H9 (cell line): ENCODE data around the gene GVQW3. TPM values are rescaled to one million over a fixed set of nuclear protein-coding genes. Genes with fewer than 3 reads are reported as not detected.

Experiments
- DNase-seq: peaks from one replicate; pipeline ENCODE4 v3.0.0-alpha.2; 2017
- H2AFZ ChIP-seq: one replicate; pipeline ENCODE4 v1.6.1; 2013; ENCODE audit warnings: mild to moderate bottlenecking, low read length, control low read depth, moderate library complexity
- H2AK5ac ChIP-seq: 2 replicates; pipeline ENCODE4 v1.6.1; 2013; ENCODE audit warnings: low read length, control low read depth, mixed read lengths; ENCODE audit not compliant: insufficient read length
- H2BK120ac ChIP-seq: one replicate; pipeline ENCODE4 v1.6.1; 2013; ENCODE audit warnings: low read depth, mild to moderate bottlenecking, low read length, control low read depth, inconsistent platforms; ENCODE audit not compliant: poor library complexity, severe bottlenecking
- H2BK12ac ChIP-seq: 2 replicates; pipeline ENCODE4 v1.6.1; 2013; ENCODE audit warnings: low read length, control low read depth, mixed read lengths, low read depth; ENCODE audit not compliant: insufficient read length
- H2BK15ac ChIP-seq: 2 replicates; pipeline ENCODE4 v1.6.1; 2013; ENCODE audit warnings: low read depth, low read length, control low read depth
- H2BK20ac ChIP-seq: one replicate; pipeline ENCODE4 v1.6.1; 2013; ENCODE audit warnings: low read depth, mild to moderate bottlenecking, low read length, control low read depth, inconsistent platforms; ENCODE audit not compliant: poor library complexity, severe bottlenecking
- H2BK5ac ChIP-seq: 2 replicates; pipeline ENCODE4 v1.6.1; 2013; ENCODE audit warnings: low read length, control low read depth, mixed read lengths; ENCODE audit not compliant: insufficient read length
- H3K14ac ChIP-seq: 2 replicates; pipeline ENCODE4 v1.6.1; 2013; ENCODE audit warnings: low read length, control low read depth; ENCODE audit not compliant: insufficient read depth
- H3K18ac ChIP-seq: 2 replicates; pipeline ENCODE4 v1.6.1; 2013; ENCODE audit warnings: low read depth, mild to moderate bottlenecking, mixed read lengths, low read length, control low read depth; ENCODE audit not compliant: insufficient read length
- H3K23ac ChIP-seq: 2 replicates; pipeline ENCODE4 v1.6.1; 2013; ENCODE audit warnings: low read length, control low read depth, mixed read lengths, low read depth; ENCODE audit not compliant: insufficient read length
- H3K23me2 ChIP-seq: 2 replicates; pipeline ENCODE4 v1.6.1; 2013; ENCODE audit warnings: low read depth, mild to moderate bottlenecking, mixed read lengths, low read length, control low read depth; ENCODE audit not compliant: insufficient read length, poor library complexity, severe bottlenecking
- H3K27ac ChIP-seq: 2 replicates; pipeline ENCODE4 v1.5.1; 2013; ENCODE audit warnings: low read length, control low read depth, mixed read lengths, low read depth; ENCODE audit not compliant: insufficient read length
- H3K27me3 ChIP-seq: 2 replicates; pipeline ENCODE4 v1.6.1; 2013; ENCODE audit warnings: low read length, control low read depth, inconsistent platforms; ENCODE audit not compliant: insufficient read depth
- H3K4ac ChIP-seq: 2 replicates; pipeline ENCODE4 v1.6.1; 2013; ENCODE audit warnings: low read depth, mild to moderate bottlenecking, control low read depth, inconsistent platforms, low read length, moderate library complexity
- H3K4me1 ChIP-seq: 2 replicates; pipeline ENCODE4 v1.6.1; 2013; ENCODE audit warnings: low read length, control low read depth, inconsistent platforms; ENCODE audit not compliant: insufficient read depth
- H3K4me2 ChIP-seq: 2 replicates; pipeline ENCODE4 v1.6.1; 2013; ENCODE audit warnings: low read length, control low read depth, mixed read lengths; ENCODE audit not compliant: insufficient read length, insufficient read depth
- H3K56ac ChIP-seq: 2 replicates; pipeline ENCODE4 v1.6.1; 2013; ENCODE audit warnings: low read depth, mild to moderate bottlenecking, mixed read lengths, low read length, control low read depth; ENCODE audit not compliant: insufficient read length
- H3K79me1 ChIP-seq: 2 replicates; pipeline ENCODE4 v1.6.1; 2013; ENCODE audit warnings: low read depth, mild to moderate bottlenecking, moderate library complexity, low read length, control low read depth, inconsistent platforms; ENCODE audit not compliant: insufficient read depth, poor library complexity, severe bottlenecking
- H3K79me2 ChIP-seq: 2 replicates; pipeline ENCODE4 v1.6.1; 2013; ENCODE audit warnings: low read length, control low read depth, inconsistent platforms; ENCODE audit not compliant: insufficient read depth
- H3K9ac ChIP-seq: 2 replicates; pipeline ENCODE4 v1.6.1; 2013; ENCODE audit warnings: low read length, control low read depth, mixed read lengths; ENCODE audit not compliant: insufficient read length; ENCODE audit errors: extremely low read depth
- H3K9me3 ChIP-seq: one replicate; pipeline ENCODE4 v1.6.1; 2013; ENCODE audit warnings: low read depth, low read length, inconsistent platforms; ENCODE audit not compliant: control insufficient read depth
- H3T11ph ChIP-seq: one replicate; pipeline ENCODE4 v1.6.1; 2013; ENCODE audit warnings: mild to moderate bottlenecking, low read length, control low read depth, inconsistent platforms
- H4K20me1 ChIP-seq: one replicate; pipeline ENCODE4 v1.6.1; 2013; ENCODE audit not compliant: control insufficient read depth, insufficient read length, insufficient read depth
- H4K5ac ChIP-seq: 2 replicates; pipeline ENCODE4 v1.6.1; 2013; ENCODE audit warnings: low read depth, mild to moderate bottlenecking, mixed read lengths, low read length, control low read depth; ENCODE audit not compliant: insufficient read length
- H4K8ac ChIP-seq: replicated peaks from 2 replicates; pipeline ENCODE4 v1.6.1; 2013; ENCODE audit warnings: low read length, control low read depth, mixed read lengths, low read depth; ENCODE audit not compliant: insufficient read length
- H4K91ac ChIP-seq: 2 replicates; pipeline ENCODE4 v1.6.1; 2013; ENCODE audit warnings: low read depth, mild to moderate bottlenecking, moderate library complexity, mixed read lengths, low read length, control low read depth; ENCODE audit not compliant: insufficient read length
- H3K27ac Mint-ChIP-seq, 3 experiments: 2 replicates in 2 of 3; 3 replicates in 1 of 3; pipeline ENCODE4 v1.8.0; 2020 to 2021; ENCODE audit warnings: mixed read lengths in 3 of 3, mild to moderate bottlenecking in 1 of 3, moderate library complexity in 1 of 3
- H3K27me3 Mint-ChIP-seq: 2 replicates; pipeline ENCODE4 v1.8.0; 2021; ENCODE audit warnings: low read depth, mild to moderate bottlenecking, moderate library complexity, mixed read lengths
- H3K36me3 Mint-ChIP-seq, 3 experiments: 2 replicates in 2 of 3; 3 replicates in 1 of 3; pipeline ENCODE4 v1.8.0; 2020 to 2021; ENCODE audit warnings: low read depth in 3 of 3, mixed read lengths in 3 of 3; ENCODE audit not compliant: insufficient read depth in 1 of 3
- H3K4me1 Mint-ChIP-seq, 2 experiments: 2 replicates each; pipeline ENCODE4 v1.8.0; 2020; ENCODE audit warnings: mixed read lengths in 2 of 2
- H3K4me3 Mint-ChIP-seq, 2 experiments: 2 replicates in 1 of 2; 3 replicates in 1 of 2; pipeline ENCODE4 v1.8.0; 2020 to 2021; ENCODE audit warnings: mild to moderate bottlenecking in 2 of 2, mixed read lengths in 2 of 2, moderate library complexity in 1 of 2
- H3K9me3 Mint-ChIP-seq, 2 experiments: 2 replicates in 1 of 2; 3 replicates in 1 of 2; pipeline ENCODE4 v1.8.0; 2020; ENCODE audit warnings: mild to moderate bottlenecking in 2 of 2, mixed read lengths in 2 of 2, moderate library complexity in 1 of 2
- CTCF ChIP-seq: fragments of 200-600 bp; sonication (generic); conservative IDR thresholded peaks from 3 replicates; pipeline ENCODE4 v1.8.0; 2021; ENCODE audit warnings: antibody characterized with exemption, mild to moderate bottlenecking
- WGBS: extraction: QIAGEN DNeasy Blood & Tissue Kit; methylation state at CpG from one replicate; pipeline ENCODE4 v1.1.7; 2013; ENCODE audit warnings: missing lambda C conversion rate, low lambda C conversion rate, mixed read lengths; ENCODE audit not compliant: insufficient read length; ENCODE audit errors: extremely low coverage; 5-methylcytosine and 5-hydroxymethylcytosine counted together
- total RNA-seq: library from RNA; stranded (reverse); gene quantifications from 2 replicates; pipeline ENCODE4 v1.2.1, GENCODE V29; 2021

Gene GVQW3
- total RNA-seq, 1 experiment from 2014 or later: 4.5 TPM

GRCh38 chr11:76395296-76395695 is 14.2 kb downstream of the GVQW3 start:
- Histone ChIP-seq H3K79me1 (no peaks in the 10 kb centered on the region), H2BK120ac (no peak overlapping the region), H2AFZ (no peak overlapping the region), H4K8ac (no peak overlapping the region), H2BK12ac (no peak overlapping the region), H3K79me2 (no peaks in the 10 kb centered on the region), H3K23me2 (no peaks in the 10 kb centered on the region), H2BK20ac (no peak overlapping the region), H4K91ac (no peak overlapping the region), H3K23ac (no peak overlapping the region), H3K9me3 (no peaks in the 10 kb centered on the region), H3K4me1 (no peaks in the 10 kb centered on the region), H2BK5ac (no peak overlapping the region), H2BK15ac (no peak overlapping the region), H3K4me2 (no peak overlapping the region), H3K27me3 (no peaks in the 10 kb centered on the region), H2AK5ac (no peak overlapping the region), H3K27ac (no peak overlapping the region), H4K5ac (no peak overlapping the region), H3K56ac (no peak overlapping the region), H3T11ph (no peak overlapping the region), H3K18ac (no peak overlapping the region), H3K4ac (no peak overlapping the region), H3K9ac (no peak overlapping the region), H3K14ac (no peak overlapping the region), H4K20me1 (no peaks in the 10 kb centered on the region)
- Mint-ChIP-seq H3K4me1 (no peaks in the 10 kb centered on the region), H3K27ac (no peak overlapping the region), H3K4me3 (no peak overlapping the region), H3K9me3 (no peaks in the 10 kb centered on the region), H3K36me3 (no peaks in the 10 kb centered on the region; a peak in 1 of 7 replicates), H3K27me3 (no peaks in the 10 kb centered on the region)
- DNase-seq: no peak
- no peak for TF ChIP-seq CTCF
- WGBS: no CpG with 5 or more reads among the region's 1 CpG
